NCI-H1436 treated with DMSO at 0.1 percent for 48 hours (cell line): ENCODE measurements around the gene ASTN2.
A peak's percentile ranks its signal among the peaks of the same experiment; 100 is the strongest.

ENCODE experiments used
- DNase-seq: peaks from one replicate; lab custom pipeline; 2025; lab: John Stamatoyannopoulos, UW

ASTN2 gene

DNA sequence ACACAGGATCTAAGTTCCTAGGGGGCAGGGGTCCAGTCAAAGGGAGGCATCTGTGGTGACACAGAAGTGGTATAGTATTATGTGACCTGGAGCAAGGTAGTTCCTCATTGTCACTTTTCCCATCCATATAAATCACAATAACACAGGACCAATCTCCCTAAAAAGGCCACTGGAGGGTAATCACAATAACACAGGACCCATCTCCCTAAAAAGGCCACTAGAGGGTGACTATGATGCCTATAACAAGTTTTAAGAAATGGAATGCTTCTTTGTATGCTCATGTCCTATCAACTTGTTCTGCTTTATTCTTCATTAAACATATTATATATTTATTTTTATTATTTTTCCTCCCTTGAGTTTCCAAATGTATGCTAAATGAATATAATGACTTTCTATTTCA lies 254.6 kb downstream of the ASTN2 start:
- no peak for DNase-seq

DNA sequence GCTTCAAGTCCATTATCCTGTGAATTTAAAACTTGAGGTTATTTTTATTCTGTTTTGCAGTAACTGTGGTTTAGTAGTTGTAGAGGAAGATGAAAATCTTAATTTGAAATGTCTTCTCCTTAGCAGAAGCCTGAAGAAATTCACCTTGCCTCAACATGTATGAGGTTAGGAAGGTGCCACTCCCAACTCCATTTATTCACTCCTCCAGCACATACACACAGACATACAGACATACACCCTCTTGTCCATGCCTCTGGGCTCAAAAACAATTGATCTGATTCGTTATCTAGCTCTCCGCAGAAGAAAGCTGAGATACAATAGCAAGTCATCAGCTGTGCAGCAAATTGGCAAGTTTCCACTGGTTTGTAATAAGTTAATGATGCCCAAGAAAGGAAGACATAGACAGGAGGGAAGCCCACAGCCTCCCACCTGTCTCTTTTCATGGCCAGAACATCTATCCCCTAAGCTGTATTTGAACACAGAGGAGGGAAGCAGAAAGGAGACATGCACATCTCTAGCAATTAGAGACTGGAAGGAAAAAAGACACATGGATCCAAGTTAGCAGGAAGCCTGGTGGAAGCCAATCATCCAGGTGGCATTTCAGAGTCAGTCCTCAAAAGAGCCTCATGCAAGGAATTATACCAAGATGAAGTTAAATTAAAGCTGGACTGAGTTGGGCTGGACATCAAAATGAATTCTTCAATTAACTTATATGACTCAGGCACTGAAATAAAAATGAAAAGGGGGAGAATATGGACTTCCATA lies 257.9 kb downstream of the ASTN2 start:
- no peak for DNase-seq

DNA sequence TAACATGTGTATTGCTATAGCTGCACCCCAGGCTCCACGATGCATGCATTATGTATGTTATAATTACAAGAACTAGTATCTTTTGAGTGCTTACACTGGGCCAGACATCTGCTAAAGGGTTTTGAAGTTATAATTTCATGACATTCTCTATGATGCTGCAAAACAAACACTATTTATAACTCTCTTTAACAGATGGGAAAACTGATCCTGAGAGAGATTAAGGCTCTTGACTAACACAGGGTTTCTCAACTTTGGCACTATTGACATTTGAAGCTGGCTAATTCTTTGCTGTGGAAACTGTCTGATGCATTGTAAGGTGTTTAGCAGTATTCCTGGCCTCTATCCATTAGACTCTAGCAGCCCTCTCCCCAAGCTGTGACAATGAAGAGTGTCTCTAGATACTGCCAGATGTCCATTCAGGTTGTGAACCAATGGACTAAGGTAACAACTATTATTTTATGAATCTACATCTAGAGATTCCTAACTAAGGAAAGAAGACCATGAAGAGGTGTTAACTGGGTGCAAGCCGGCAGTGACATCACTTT lies 258.6 kb downstream of the ASTN2 start:
- no peak for DNase-seq

DNA sequence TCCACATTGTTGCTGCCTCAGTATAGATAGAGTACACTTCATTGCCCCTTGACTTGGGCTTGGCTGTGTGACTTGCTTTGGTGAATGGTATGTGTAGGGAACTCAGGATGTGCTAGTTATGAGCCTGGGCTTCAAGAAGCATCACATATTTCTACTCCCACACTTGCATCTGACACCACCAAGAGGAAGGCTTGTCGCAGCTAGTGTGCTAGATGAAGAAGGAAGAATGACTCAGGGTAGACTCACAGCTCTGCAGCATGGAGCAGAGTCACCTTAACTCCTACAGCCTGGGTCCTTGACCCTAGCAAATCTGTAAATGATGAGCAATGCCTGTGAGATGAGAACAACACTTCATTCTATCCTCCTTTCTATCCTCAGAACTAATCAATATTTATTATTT lies 261.8 kb downstream of the ASTN2 start:
- DNase-seq: no peak

DNA sequence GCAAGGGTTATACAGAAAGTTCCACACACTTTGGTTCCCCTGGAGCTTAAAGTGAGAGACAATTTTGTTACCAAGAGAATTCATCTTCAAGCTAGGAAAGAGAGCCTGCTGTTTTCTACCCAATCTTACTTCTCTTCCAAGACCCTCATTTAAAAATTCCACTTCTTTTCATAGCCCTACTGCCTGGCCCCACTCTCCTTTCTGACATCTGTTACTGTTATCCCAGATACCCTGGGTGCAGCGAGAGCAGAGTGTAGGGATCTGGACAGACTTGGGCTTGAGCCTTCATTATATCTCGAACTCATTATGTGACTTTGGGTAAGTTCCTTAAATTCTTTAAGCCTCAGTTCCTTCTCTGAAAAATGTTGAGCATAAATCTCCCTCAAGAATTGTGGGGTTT lies 263.1 kb downstream of the ASTN2 start:
- DNase-seq: no peak

DNA sequence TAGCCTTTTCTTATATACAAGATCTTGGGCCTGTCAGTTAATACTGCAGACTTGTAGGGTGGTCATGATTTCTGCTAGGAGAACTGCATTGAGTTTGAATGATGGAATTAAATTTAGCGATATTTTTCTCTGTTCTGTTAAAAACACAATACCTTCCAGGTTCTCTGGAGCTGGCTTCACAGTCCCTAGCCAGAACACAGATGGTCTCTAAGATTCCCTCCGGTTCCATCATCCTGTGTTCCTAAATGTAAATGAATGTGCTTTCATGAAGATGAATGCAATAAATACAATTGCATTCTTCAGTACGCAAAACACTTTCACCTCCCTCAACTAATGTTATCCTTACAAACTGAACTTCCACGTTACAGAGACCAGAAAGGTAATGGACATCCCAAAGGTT lies 264.9 kb downstream of the ASTN2 start:
- no peak for DNase-seq

DNA sequence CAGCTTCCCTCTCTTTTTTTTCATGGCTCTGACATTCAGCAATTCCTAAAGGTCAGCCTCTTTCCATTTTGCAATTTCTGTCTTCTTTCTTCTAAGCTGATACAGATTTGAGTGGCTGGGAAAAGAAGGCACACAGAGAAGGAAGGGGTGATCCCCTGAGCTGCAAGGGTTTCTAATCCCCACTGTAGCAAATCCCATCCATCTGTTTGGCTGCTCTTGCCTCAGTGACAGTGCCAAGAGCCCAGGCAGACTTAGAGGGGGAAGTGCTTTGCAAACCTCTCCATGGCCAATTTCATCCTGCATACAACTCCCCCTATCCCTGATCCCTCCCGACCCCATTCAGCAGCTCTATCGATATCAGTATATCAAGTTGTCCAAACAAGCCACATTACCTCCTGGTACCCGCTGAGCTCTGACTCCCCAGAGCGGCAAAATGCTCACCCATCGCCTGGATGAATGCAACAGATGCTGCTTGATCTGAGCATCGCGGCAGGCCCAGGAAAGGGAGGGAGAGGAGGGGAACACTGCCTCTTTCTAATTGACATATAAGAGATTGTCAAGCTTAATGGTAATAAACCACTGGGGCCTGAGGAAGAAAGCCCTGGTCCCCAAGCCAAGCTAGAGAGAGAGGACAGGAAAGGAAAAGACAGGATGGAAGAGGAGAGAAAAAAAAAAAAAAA lies 268.9 kb downstream of the ASTN2 start:
- no peak for DNase-seq

DNA sequence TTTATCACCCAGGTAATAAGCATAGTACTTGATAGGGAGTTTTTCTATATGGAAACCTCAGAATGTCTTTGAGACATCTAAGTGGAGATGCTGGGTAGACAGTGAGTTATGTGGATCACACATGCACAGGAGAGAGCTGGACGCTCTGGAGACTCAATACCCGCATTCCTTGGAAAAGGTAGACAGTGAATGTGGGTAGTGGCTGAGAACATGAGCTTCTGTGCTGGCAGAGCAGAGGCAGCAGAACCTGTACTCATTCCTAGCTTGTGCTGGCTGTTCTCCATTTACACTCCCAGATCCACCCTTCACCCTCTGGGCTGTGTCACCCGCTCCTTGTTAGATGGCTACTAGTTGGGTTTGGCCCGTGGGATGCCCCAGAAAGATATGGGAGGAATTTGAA lies 269.8 kb downstream of the ASTN2 start:
- DNase-seq: no peak

DNA sequence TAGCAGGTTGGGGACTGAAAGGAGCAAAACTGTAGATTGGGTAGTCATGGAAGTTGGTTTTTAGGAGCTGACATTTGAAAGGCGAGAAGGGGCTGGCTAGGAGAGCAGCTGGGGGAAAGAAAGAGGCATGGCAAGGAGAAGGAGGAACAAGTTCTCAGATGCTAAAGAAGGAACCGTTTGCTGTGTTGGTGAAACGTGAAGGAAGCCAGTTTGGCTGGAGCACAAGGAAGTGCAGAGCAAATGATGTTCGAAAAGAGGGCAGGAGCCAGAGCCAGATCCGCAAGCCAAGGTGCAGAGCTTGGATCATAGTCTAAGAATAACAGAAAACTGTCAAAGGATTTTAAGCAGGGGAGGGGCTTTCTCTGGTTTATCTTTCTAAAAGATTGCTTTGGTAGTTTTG lies 276.6 kb downstream of the ASTN2 start:
- DNase-seq: no peak

DNA sequence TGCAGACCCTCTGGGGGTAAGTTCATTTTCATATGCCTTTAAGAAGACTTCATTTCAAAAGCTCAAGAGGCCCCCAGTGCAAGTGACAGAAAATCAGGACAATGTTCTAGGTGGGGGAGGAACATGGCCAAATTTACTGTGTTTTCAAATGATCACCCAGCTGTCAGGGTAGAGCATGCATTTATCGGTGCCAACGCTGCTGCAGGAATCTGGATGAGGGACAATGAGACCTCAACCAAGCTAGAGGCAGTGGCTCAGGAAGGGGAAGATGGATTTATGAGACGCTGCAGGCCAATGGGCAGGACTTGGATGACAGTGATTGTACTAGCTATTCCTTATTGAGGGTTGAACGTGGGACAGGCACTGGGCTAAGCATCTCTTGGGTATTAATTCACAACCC lies 278.4 kb downstream of the ASTN2 start:
- no peak for DNase-seq

DNA sequence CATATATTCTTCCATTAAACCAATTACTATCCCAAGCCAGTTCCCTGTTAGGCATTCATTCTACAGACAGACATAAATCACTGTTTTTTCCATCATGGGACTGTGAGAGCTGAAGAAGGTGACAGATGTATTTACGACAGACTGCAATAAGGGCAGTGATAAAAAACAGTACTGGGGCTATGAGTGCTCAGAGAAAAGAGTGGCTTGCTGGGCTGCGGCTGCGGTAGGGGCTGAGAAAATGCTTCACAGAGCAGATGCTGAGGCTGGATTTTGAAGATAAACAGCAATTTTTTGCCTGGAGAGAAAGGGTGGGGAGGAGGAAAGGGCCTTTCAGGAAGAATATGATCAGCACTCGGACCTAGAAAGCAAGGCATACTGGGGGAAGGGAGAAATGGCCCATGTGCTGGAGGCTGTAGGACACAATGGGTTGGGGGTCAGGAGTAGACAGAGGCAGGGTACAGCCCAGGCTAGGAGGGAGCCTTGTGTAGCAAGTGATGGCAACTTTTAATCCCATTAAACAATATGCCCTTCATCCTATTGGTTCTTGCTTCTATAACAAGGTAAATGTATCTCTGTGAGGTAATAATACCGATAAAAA lies 279.3 kb downstream of the ASTN2 start:
- no peak for DNase-seq

DNA sequence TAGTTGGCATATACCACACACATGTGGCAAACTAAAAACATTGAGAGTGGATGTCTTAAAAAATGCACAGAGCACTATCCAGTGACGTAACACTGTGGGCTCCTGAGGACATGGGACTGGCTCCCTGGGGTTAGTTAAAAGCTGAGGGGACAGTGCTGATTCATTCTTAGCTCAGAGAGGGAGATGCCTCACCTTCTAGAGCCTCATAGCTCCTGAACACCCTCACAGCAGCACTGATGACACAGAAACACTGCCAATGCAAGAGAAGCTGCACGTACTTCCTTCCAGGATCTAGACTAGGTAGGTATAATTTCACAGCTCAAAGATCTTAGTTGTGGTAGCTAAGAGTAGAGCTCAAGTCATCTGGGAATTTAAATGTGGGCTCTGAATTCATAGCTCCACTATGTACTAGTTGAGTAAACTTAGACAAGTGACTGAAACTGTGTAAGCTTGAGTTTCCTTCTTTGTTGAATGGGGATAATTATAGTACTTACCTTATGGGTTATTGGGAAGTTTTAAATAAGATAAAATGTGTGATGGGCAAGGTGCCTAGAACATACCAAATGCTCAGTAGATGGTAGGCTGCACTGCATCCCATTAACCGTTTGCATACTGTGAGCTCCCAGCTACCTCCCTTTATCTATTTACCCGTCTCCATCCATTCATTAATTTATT lies 279.9 kb downstream of the ASTN2 start:
- no peak for DNase-seq

DNA sequence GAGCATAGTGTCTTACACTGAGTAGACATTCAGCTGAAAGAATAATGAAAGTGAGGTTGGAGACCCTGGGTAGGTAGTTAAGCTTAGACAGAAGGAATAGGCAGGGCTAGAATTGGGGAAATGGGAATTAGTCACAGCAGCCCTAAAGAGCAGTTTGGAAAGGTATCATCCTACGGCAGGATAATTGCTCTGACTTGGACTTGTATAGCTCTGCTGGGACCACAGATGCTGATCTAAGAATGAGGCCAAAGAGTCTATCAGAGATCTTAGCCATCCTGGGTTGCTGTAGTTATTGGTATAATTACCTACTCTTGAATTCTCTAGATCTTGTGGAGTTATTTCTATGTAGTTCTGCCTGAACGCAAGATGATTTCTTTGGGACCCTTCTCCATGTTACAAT lies 288.0 kb downstream of the ASTN2 start:
- no peak for DNase-seq

DNA sequence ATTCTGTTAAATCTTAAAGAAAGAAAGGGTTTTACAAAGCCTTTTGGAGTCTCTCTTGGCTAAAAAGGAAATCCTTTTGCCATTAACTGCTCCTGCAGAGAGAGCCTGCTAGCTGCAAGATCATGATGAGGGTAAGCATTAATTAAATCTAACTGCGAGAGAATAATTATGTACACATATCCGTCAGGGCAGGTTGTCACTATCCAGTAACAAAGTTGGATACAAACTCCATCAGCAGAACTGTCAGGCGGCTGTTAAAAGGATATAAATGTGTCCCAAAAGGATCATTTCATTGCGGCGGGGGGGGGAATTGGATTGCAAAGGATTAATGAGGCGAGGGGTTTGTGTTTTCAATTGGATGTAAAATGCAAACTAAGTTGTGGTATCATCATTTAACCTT lies 289.3 kb downstream of the ASTN2 start:
- DNase-seq: peak; percentile 19

DNA sequence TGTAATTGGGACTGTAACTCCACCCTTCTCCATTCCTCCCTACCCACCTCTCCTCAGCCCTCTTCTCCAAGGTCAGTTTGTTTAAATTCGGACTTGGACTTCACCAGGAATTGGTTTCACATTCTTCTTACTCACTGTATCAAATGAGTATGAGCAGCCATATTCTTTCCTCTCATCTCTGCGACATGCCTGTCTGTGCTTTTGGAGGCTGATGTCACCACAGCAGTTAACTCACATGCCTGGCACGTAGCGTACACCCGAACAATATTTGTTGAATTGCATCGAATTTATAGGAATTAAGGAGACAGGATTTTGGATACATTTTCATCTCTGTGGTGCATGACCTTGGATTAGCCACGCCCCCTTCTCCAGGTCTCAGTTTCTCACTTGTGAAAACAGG lies 291.1 kb downstream of the ASTN2 start:
- no peak for DNase-seq

DNA sequence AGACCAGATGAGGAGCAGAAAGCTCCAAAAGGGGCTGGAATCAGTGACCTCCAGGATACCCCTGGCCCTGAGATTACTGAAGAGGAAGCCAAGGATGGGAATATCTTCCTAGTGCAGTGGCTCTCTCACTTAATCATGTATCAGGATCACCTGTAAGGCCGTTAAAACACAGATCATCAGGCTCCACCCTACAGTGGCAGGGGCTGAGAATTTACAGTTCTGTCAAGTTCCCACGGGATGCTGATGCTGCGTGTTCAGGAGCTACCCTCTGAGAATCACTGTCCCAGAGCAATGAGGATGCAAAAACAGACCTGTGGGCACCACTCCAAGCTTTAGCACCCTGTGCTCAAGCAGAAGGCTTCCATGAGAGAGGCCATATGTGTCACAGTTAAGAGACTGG lies 291.9 kb downstream of the ASTN2 start:
- no peak for DNase-seq

DNA sequence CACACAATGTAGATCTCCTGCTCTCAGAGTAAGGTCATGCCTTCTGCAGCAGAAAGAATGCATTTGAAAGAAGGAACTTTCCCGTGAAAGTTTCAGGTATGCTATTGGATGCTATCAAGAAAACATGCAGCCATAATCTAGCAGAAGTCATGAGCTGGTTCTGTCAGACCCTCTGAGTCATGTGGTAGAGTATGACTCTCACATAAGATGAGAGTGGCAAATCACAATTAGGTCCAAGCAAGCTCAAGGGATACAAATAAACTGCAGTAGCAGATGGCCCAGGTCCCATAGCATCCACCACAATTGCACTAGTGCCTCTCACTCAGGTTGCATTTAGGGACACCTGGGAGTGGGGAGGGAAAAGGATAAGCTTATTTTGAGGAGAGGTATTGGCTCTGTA lies 292.8 kb downstream of the ASTN2 start:
- DNase-seq: no peak

DNA sequence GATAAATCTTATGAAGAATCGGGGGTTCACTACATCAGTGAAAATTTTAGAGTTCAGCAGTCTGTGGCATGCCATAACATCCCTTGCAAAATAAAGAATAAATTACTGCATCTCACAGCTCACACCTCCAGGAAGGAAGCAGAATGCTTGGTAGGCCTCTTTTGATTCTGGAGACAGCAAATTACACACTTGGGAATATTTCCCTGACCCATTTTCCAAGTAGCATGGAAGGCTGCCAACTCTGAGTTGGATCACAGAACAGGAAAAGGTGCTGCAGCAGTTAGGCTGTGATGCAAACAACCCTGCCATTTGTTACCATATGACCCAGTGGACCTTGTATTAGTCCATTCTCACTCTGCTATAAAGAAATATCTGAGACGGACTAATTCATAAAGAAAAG lies 293.5 kb downstream of the ASTN2 start:
- no peak for DNase-seq

DNA sequence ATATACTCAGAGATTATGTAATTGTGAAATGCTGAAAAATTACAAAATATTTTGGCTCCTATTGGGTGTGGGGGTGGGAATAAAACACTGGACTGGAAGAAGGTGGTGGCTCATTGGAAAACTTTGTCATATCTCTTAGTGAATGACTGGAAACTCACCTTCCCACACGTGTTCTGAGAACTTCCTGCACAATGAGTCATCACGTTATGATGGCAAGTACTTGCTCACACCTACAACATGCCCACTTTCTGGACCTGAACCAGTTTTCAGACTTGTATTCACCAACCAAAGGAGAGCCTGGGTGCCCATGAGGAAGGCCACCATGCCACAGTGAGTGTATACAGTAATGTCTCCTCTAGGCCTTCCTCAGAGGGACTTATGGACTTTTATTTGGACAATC lies 294.8 kb downstream of the ASTN2 start:
- no peak for DNase-seq

DNA sequence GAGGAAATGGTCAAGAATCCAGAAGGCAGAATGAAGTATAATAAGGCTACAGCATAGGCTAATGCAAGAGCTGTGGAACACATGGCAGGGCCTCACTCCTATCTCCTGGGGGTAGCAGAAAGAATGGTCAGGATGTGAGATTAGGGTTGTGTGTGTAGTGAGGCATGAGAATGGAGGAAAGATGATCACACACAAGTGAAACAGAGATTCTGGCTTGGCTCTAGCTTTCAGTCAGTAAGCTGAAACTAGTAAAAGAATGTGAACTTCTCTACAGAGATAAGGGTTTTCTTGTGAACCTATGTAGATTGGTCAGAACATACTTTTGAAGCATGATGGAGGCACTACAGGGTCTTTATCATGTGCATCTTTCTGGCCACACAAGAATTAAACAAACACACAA lies 298.8 kb downstream of the ASTN2 start:
- DNase-seq: no peak

DNA sequence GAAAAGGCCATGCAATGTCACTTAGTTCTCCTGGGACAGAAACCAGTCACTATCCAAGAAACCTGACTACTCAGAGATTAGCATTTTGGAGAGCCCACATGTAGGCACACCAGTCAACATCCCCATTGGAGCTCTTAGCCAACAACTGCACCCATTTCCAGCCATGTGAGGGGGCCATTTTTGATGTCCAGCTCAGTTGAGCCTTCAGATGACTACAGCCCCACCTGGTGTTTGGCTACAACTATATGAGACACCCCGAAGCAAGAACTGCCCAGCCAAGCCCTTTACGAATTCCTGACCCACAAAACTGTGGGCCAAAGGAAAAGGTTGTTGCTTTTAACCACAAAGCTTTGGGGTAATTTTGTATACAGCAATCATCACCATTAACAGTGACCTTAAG lies 300.1 kb downstream of the ASTN2 start:
- no peak for DNase-seq

DNA sequence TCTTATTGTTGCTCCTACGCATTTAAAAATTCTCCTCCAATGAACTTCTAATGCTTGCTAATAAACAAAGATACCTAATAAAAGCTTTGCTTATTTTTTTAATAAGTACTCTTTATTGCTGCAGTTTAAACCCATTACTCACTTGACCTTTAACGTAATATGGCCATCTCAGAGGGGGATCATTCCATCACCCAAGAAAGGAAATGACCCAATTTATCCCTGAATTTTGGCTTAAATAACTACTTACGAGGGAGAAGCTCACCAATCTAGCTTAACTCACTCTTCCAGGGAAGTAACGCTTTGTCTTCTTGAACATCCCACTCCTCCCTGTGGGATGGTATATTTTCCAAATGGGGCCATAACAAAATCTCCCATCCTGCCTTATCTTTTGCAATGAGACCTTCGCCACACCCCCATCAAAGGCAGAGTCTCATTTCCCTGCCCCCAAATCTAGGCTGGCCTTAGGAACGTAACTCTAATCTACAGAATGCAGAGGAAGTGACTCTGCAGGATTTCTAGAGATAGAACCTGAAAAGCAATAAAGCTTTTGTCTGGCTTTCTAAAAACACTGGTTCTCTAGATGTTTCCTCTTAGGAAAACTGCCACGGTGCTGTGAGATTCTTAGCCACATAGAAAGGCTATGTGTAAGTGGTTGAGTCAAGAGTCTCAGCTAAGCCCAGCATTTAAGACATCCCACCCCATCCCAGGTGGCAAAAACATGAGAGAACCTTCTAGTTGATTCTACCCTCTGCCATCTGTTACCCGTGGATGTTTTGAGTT lies 310.0 kb downstream of the ASTN2 start:
- no peak for DNase-seq
